SK-N-SH treated with all-trans-retinoic acid at 6 μM for 48 hours (cell line): ENCODE data around the gene NAIF1.

ENCODE experiments used
- ATAC-seq: fragments of 200-7000 bp; cut with Tn5 transposase; 3 replicates; pipeline ENCODE4 v1.9.1; 2020; ENCODE audit warnings: mild to moderate bottlenecking, moderate library complexity
- ARNTL ChIP-seq: fragments of 450-650 bp; formaldehyde crosslinking; IDR thresholded peaks from 2 replicates; pipeline ENCODE4 v1.5.0; 2020; ENCODE audit warnings: low read depth, mild to moderate bottlenecking, moderate library complexity, borderline replicate concordance
- BACH2 ChIP-seq: fragments of 250-450 bp; sonication (Bioruptor Pico); IDR thresholded peaks from 2 replicates; pipeline ENCODE4 v1.9.0; 2021; ENCODE audit warnings: mild to moderate bottlenecking, borderline replicate concordance
- CSDC2 ChIP-seq: fragments of 250-450 bp; sonication (Bioruptor Pico); IDR thresholded peaks from 2 replicates; pipeline ENCODE4 v1.5.0; 2020; ENCODE audit warnings: mild to moderate bottlenecking, moderate library complexity
- ESRRG ChIP-seq: fragments of 250-450 bp; sonication (Bioruptor Pico); IDR thresholded peaks from 2 replicates; pipeline ENCODE4 v1.6.1; 2021; ENCODE audit warnings: mild to moderate bottlenecking
- GLIS3 ChIP-seq: fragments of 250-450 bp; sonication (Bioruptor Pico); IDR thresholded peaks from 2 replicates; pipeline ENCODE4 v1.5.0; 2020; ENCODE audit warnings: mild to moderate bottlenecking, moderate library complexity
- ISL1 ChIP-seq: fragments of 250-450 bp; sonication (Bioruptor Pico); IDR thresholded peaks from 2 replicates; pipeline ENCODE4 v2.1.2; 2022; ENCODE audit warnings: mild to moderate bottlenecking, moderate library complexity
- OSR1 ChIP-seq: fragments of 250-450 bp; sonication (Bioruptor Pico); IDR thresholded peaks from 2 replicates; pipeline ENCODE4 v1.8.0; 2022; ENCODE audit warnings: moderate library complexity, mild to moderate bottlenecking, inconsistent platforms
- POU6F1 ChIP-seq: fragments of 250-450 bp; sonication (Bioruptor Pico); IDR thresholded peaks from 2 replicates; pipeline ENCODE4 v1.8.0; 2021; ENCODE audit warnings: low read depth, mild to moderate bottlenecking, moderate library complexity, borderline replicate concordance
- PPARA ChIP-seq: fragments of 250-450 bp; sonication (Bioruptor Pico); IDR thresholded peaks from 2 replicates; pipeline ENCODE4 v1.5.0; 2020; ENCODE audit warnings: mild to moderate bottlenecking, borderline replicate concordance
- RARB ChIP-seq: fragments of 250-450 bp; sonication (Bioruptor Pico); IDR thresholded peaks from 2 replicates; pipeline ENCODE4 v1.8.0; 2021; ENCODE audit warnings: mild to moderate bottlenecking, moderate library complexity
- SNAI2 ChIP-seq: fragments of 250-450 bp; sonication (Bioruptor Pico); IDR thresholded peaks from 2 replicates; pipeline ENCODE4 v1.5.0; 2020; ENCODE audit warnings: mild to moderate bottlenecking, moderate library complexity
- TCF4 ChIP-seq: fragments of 250-450 bp; sonication (Bioruptor Pico); IDR thresholded peaks from 2 replicates; pipeline ENCODE4 v1.8.0; 2021; ENCODE audit warnings: mild to moderate bottlenecking, moderate library complexity, borderline replicate concordance
- TOX ChIP-seq: fragments of 250-450 bp; sonication (Bioruptor Pico); IDR thresholded peaks from 2 replicates; pipeline ENCODE4 v1.8.0; 2021; ENCODE audit warnings: mild to moderate bottlenecking, moderate library complexity, borderline replicate concordance
- ZC3H10 ChIP-seq: fragments of 250-450 bp; sonication (Bioruptor Pico); IDR thresholded peaks from 2 replicates; pipeline ENCODE4 v1.5.1; 2021; ENCODE audit warnings: mild to moderate bottlenecking, moderate library complexity
- ZFP3 ChIP-seq: fragments of 250-450 bp; sonication (Bioruptor Pico); IDR thresholded peaks from 2 replicates; pipeline ENCODE4 v1.5.0; 2020; ENCODE audit warnings: mild to moderate bottlenecking, moderate library complexity
- ZFP30 ChIP-seq: fragments of 450-650 bp; formaldehyde crosslinking; IDR thresholded peaks from 2 replicates; pipeline ENCODE4 v1.5.0; 2022; ENCODE audit warnings: mild to moderate bottlenecking, moderate library complexity
- ZNF565 ChIP-seq: fragments of 450-650 bp; formaldehyde crosslinking; conservative IDR thresholded peaks from 2 replicates; pipeline ENCODE4 v1.5.0; 2020; ENCODE audit warnings: low read depth, mild to moderate bottlenecking, moderate library complexity
- ZNF8 ChIP-seq: fragments of 450-650 bp; formaldehyde crosslinking; IDR thresholded peaks from 2 replicates; pipeline ENCODE4 v1.5.0; 2020; ENCODE audit warnings: mild to moderate bottlenecking, moderate library complexity
- TF ChIP-seq, protein P1 (sequence below): fragments of 250-450 bp; sonication (Bioruptor Pico); IDR thresholded peaks from 2 replicates; pipeline ENCODE4 v1.5.0; 2020; ENCODE audit warnings: mild to moderate bottlenecking, moderate library complexity
- TF ChIP-seq, protein P2 (sequence below): fragments of 250-450 bp; sonication (Bioruptor Pico); IDR thresholded peaks from 2 replicates; pipeline ENCODE4 v1.8.0; 2020; ENCODE audit warnings: mild to moderate bottlenecking, moderate library complexity, borderline replicate concordance
- TF ChIP-seq, protein P3 (sequence below): fragments of 250-450 bp; sonication (Bioruptor Pico); IDR thresholded peaks from 2 replicates; pipeline ENCODE4 v1.5.1; 2020; ENCODE audit warnings: low read depth, mild to moderate bottlenecking, moderate library complexity
- TF ChIP-seq, protein P4 (sequence below): fragments of 250-450 bp; sonication (Bioruptor Pico); IDR thresholded peaks from 2 replicates; pipeline ENCODE4 v1.5.1; 2021; ENCODE audit warnings: mild to moderate bottlenecking, moderate library complexity

NAIF1 gene

GRCh38 chr9:128087262-128087661 is 20.1 kb upstream of the NAIF1 start (continued):
- no peak for TF ChIP-seq ARNTL (CRISPR knock-in tag)
- TF ChIP-seq ESRRG (CRISPR knock-in tag) = no peak
- TF ChIP-seq, all 23 proteins: peak for 0

- TF ChIP-seq OSR1 (CRISPR knock-in tag) = no peak
- TF ChIP-seq SNAI2 = no peak
- no peak for TF ChIP-seq RARB (CRISPR knock-in tag)
- no peak for TF ChIP-seq TOX (CRISPR knock-in tag)
- TF ChIP-seq CSDC2 = no peak
- TF ChIP-seq ZC3H10 (CRISPR knock-in tag) = no peak
- no peak for TF ChIP-seq ZFP30 (CRISPR knock-in tag)
- TF ChIP-seq ARNTL (CRISPR knock-in tag) = no peak
- TF ChIP-seq, protein P1, sequence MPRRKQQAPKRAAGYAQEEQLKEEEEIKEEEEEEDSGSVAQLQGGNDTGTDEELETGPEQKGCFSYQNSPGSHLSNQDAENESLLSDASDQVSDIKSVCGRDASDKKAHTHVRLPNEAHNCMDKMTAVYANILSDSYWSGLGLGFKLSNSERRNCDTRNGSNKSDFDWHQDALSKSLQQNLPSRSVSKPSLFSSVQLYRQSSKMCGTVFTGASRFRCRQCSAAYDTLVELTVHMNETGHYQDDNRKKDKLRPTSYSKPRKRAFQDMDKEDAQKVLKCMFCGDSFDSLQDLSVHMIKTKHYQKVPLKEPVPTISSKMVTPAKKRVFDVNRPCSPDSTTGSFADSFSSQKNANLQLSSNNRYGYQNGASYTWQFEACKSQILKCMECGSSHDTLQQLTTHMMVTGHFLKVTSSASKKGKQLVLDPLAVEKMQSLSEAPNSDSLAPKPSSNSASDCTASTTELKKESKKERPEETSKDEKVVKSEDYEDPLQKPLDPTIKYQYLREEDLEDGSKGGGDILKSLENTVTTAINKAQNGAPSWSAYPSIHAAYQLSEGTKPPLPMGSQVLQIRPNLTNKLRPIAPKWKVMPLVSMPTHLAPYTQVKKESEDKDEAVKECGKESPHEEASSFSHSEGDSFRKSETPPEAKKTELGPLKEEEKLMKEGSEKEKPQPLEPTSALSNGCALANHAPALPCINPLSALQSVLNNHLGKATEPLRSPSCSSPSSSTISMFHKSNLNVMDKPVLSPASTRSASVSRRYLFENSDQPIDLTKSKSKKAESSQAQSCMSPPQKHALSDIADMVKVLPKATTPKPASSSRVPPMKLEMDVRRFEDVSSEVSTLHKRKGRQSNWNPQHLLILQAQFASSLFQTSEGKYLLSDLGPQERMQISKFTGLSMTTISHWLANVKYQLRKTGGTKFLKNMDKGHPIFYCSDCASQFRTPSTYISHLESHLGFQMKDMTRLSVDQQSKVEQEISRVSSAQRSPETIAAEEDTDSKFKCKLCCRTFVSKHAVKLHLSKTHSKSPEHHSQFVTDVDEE (CRISPR knock-in tag) = no peak
- no peak for TF ChIP-seq ZFP3 (CRISPR knock-in tag)
- no peak for TF ChIP-seq ZNF565
- TF ChIP-seq GLIS3 (CRISPR knock-in tag) = no peak
- no peak for TF ChIP-seq ESRRG (CRISPR knock-in tag)
- TF ChIP-seq TCF4 (CRISPR knock-in tag) = no peak
- TF ChIP-seq ISL1 = no peak
- no peak for TF ChIP-seq BACH2
- TF ChIP-seq, protein P2, sequence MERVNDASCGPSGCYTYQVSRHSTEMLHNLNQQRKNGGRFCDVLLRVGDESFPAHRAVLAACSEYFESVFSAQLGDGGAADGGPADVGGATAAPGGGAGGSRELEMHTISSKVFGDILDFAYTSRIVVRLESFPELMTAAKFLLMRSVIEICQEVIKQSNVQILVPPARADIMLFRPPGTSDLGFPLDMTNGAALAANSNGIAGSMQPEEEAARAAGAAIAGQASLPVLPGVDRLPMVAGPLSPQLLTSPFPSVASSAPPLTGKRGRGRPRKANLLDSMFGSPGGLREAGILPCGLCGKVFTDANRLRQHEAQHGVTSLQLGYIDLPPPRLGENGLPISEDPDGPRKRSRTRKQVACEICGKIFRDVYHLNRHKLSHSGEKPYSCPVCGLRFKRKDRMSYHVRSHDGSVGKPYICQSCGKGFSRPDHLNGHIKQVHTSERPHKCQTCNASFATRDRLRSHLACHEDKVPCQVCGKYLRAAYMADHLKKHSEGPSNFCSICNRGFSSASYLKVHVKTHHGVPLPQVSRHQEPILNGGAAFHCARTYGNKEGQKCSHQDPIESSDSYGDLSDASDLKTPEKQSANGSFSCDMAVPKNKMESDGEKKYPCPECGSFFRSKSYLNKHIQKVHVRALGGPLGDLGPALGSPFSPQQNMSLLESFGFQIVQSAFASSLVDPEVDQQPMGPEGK (CRISPR knock-in tag) = no peak
- no peak for TF ChIP-seq PPARA (CRISPR knock-in tag)
- TF ChIP-seq ZNF8 (CRISPR knock-in tag) = no peak
- ATAC-seq = no peak
These were observed 18.8 kb upstream of the NAIF1 start for GRCh38 chr9:128085943-128086342.

GRCh38 chr9:128084746-128085145 is 17.6 kb upstream of the NAIF1 start:
- TF ChIP-seq OSR1 (CRISPR knock-in tag) = no peak
- TF ChIP-seq ZNF8 (CRISPR knock-in tag) = no peak
- TF ChIP-seq, protein P3, sequence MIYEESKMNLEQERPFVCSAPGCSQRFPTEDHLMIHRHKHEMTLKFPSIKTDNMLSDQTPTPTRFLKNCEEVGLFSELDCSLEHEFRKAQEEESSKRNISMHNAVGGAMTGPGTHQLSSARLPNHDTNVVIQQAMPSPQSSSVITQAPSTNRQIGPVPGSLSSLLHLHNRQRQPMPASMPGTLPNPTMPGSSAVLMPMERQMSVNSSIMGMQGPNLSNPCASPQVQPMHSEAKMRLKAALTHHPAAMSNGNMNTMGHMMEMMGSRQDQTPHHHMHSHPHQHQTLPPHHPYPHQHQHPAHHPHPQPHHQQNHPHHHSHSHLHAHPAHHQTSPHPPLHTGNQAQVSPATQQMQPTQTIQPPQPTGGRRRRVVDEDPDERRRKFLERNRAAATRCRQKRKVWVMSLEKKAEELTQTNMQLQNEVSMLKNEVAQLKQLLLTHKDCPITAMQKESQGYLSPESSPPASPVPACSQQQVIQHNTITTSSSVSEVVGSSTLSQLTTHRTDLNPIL = no peak
- TF ChIP-seq, protein P1 (CRISPR knock-in tag) = no peak
- TF ChIP-seq ESRRG (CRISPR knock-in tag) = no peak
- TF ChIP-seq, protein P4, sequence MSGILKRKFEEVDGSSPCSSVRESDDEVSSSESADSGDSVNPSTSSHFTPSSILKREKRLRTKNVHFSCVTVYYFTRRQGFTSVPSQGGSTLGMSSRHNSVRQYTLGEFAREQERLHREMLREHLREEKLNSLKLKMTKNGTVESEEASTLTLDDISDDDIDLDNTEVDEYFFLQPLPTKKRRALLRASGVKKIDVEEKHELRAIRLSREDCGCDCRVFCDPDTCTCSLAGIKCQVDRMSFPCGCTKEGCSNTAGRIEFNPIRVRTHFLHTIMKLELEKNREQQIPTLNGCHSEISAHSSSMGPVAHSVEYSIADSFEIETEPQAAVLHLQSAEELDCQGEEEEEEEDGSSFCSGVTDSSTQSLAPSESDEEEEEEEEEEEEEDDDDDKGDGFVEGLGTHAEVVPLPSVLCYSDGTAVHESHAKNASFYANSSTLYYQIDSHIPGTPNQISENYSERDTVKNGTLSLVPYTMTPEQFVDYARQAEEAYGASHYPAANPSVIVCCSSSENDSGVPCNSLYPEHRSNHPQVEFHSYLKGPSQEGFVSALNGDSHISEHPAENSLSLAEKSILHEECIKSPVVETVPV (CRISPR knock-in tag) = no peak
- no peak for TF ChIP-seq POU6F1
- TF ChIP-seq, protein P2 (CRISPR knock-in tag) = no peak
- no peak for TF ChIP-seq TOX (CRISPR knock-in tag)
- no peak for TF ChIP-seq SNAI2
- no peak for TF ChIP-seq GLIS3 (CRISPR knock-in tag)
- no peak for TF ChIP-seq ARNTL (CRISPR knock-in tag)
- TF ChIP-seq RARB (CRISPR knock-in tag) = no peak
- no peak for TF ChIP-seq ZNF565
- TF ChIP-seq ZFP30 (CRISPR knock-in tag) = no peak
- TF ChIP-seq TCF4 (CRISPR knock-in tag) = no peak
- TF ChIP-seq ZC3H10 (CRISPR knock-in tag) = no peak
- no peak for ATAC-seq
